H1 (cell line): ENCODE results near the gene TBC1D12. TPM values are rescaled to one million over a fixed set of nuclear protein-coding genes. Genes with fewer than 3 reads are reported as not detected.

ENCODE experiments used
- CTCF ChIA-PET: fragments of 300-600 bp; sonication (Branson Sonifier 250); formaldehyde crosslinking; loops from one replicate; lab custom pipeline; 2021; ENCODE audit not compliant: partially characterized antibody; lab: Charles Lee
- POLR2A ChIA-PET: fragments of 300-600 bp; sonication (Branson Sonifier 250); formaldehyde crosslinking; loops from one replicate; lab custom pipeline; 2021; ENCODE audit warnings: inconsistent platforms; ENCODE audit not compliant: partially characterized antibody; lab: Charles Lee
- DNase-seq, 2 experiments: peaks; one replicate each; pipeline versions ENCODE4 v3.0.0 to v3.0.0-alpha.2; 2010 to 2022; ENCODE audit warnings: low spot score in 2 of 2, low read depth in 1 of 2, mixed read lengths in 1 of 2
- FAIRE-seq: peaks from 2 replicates; lab custom pipeline; 2011; peaks lifted over from hg19 to GRCh38; lab: Jason Lieb, UNC
- H2AFZ ChIP-seq: 2 replicates; pipeline ENCODE4 v1.8.1; 2012; ENCODE audit warnings: low read length, inconsistent platforms
- H2AK5ac ChIP-seq: 2 replicates; pipeline ENCODE4 v1.6.1; 2013; ENCODE audit warnings: low read depth, low read length
- H2BK120ac ChIP-seq: replicated peaks from 2 replicates; pipeline ENCODE3; 2013; ENCODE audit warnings: low read depth, low read length, inconsistent platforms
- H2BK12ac ChIP-seq: 2 replicates; pipeline ENCODE4 v1.6.1; 2013; ENCODE audit warnings: low read depth, low read length
- H2BK15ac ChIP-seq: 2 replicates; pipeline ENCODE4 v1.6.1; 2013; ENCODE audit warnings: low read length
- H2BK20ac ChIP-seq: 2 replicates; pipeline ENCODE4 v1.6.1; 2013; ENCODE audit warnings: low read length
- H2BK5ac ChIP-seq: 2 replicates; pipeline ENCODE4 v1.6.1; 2013; ENCODE audit warnings: low read depth, low read length
- H3K14ac ChIP-seq: 2 replicates; pipeline ENCODE4 v1.6.1; 2013; ENCODE audit warnings: inconsistent platforms; ENCODE audit not compliant: insufficient read length
- H3K18ac ChIP-seq: 2 replicates; pipeline ENCODE4 v1.6.1; 2013; ENCODE audit warnings: low read length; ENCODE audit errors: extremely low read depth
- H3K23ac ChIP-seq: 2 replicates; pipeline ENCODE4 v1.6.1; 2013; ENCODE audit warnings: inconsistent platforms; ENCODE audit not compliant: insufficient read length
- H3K23me2 ChIP-seq: 2 replicates; pipeline ENCODE4 v1.6.1; 2013; ENCODE audit warnings: low read depth, low read length
- H3K27ac ChIP-seq: 2 replicates; pipeline ENCODE4 v1.6.1; 2011; ENCODE audit warnings: low read depth, low read length, inconsistent platforms
- H3K27me3 ChIP-seq, 4 experiments: replicated peaks in 1 of 4; 1 replicate in 1 of 4; 2 replicates in 3 of 4; pipeline versions ENCODE4 v1.6.1 to v1.8.1; 2011 to 2013; ENCODE audit warnings: low read length in 3 of 4, mild to moderate bottlenecking in 3 of 4, inconsistent platforms in 2 of 4, mixed read lengths in 2 of 4, moderate library complexity in 1 of 4; ENCODE audit not compliant: control insufficient read depth in 3 of 4, insufficient read depth in 3 of 4; ENCODE audit errors: extremely low read depth in 1 of 4
- H3K36me3 ChIP-seq, 4 experiments: 2 replicates each; pipeline versions ENCODE4 v1.6.1 to v1.8.1; 2011 to 2013; ENCODE audit warnings: mild to moderate bottlenecking in 4 of 4, low read length in 3 of 4, moderate library complexity in 2 of 4, control low read depth in 1 of 4, inconsistent platforms in 1 of 4; ENCODE audit not compliant: insufficient read depth in 4 of 4, control insufficient read depth in 2 of 4
- H3K4ac ChIP-seq: replicated peaks from 2 replicates; pipeline ENCODE3; 2013; ENCODE audit warnings: low read length, low read depth, mixed read lengths, inconsistent platforms; ENCODE audit not compliant: insufficient read length
- H3K4me1 ChIP-seq, 4 experiments: replicated peaks in 1 of 4; 1 replicate in 1 of 4; 2 replicates in 3 of 4; pipeline versions ENCODE4 v1.6.1 to v1.8.1; 2011 to 2013; ENCODE audit warnings: low read length in 3 of 4, inconsistent platforms in 2 of 4, mixed read lengths in 1 of 4; ENCODE audit not compliant: insufficient read depth in 4 of 4, control insufficient read depth in 3 of 4
- H3K4me2 ChIP-seq, 2 experiments: 2 replicates each; pipeline versions ENCODE4 v1.6.1 to v1.8.1; 2011 to 2013; ENCODE audit warnings: low read depth in 2 of 2, low read length in 2 of 2, control low read depth in 1 of 2, inconsistent platforms in 1 of 2, mild to moderate bottlenecking in 1 of 2; ENCODE audit not compliant: insufficient read depth in 1 of 2
- H3K4me3 ChIP-seq, 4 experiments: fragments of 200-600, 300-600 bp in 1 of 4; sonication (generic), shearing (Covaris generic), sonication (Bioruptor Twin) in 1 of 4; 2 replicates each; pipeline versions ENCODE4 v1.5.1 to v1.8.1; 2011 to 2016; ENCODE audit warnings: low read length in 4 of 4, low read depth in 3 of 4, control low read depth in 2 of 4, inconsistent platforms in 2 of 4, mild to moderate bottlenecking in 2 of 4, mixed read lengths in 1 of 4, moderate library complexity in 1 of 4; ENCODE audit not compliant: insufficient read depth in 2 of 4; ENCODE audit errors: extremely low read depth in 1 of 4
- H3K56ac ChIP-seq: replicated peaks from 2 replicates; pipeline ENCODE3; 2013; ENCODE audit warnings: low read depth, mild to moderate bottlenecking, mixed read lengths, low read length, inconsistent platforms; ENCODE audit not compliant: insufficient read length
- H3K79me1 ChIP-seq: 2 replicates; pipeline ENCODE4 v1.6.1; 2013; ENCODE audit warnings: low read depth, low read length, control low read depth
- H3K79me2 ChIP-seq, 2 experiments: 2 replicates each; pipeline versions ENCODE4 v1.6.1 to v1.8.1; 2012 to 2013; ENCODE audit warnings: low read length in 2 of 2, mild to moderate bottlenecking in 2 of 2, inconsistent platforms in 1 of 2; ENCODE audit not compliant: insufficient read depth in 2 of 2, control insufficient read depth in 1 of 2
- H3K9ac ChIP-seq, 4 experiments: replicated peaks in 1 of 4; 1 replicate in 1 of 4; 2 replicates in 3 of 4; pipeline versions ENCODE4 v1.6.1 to v1.8.1; 2011 to 2013; ENCODE audit warnings: low read depth in 3 of 4, low read length in 3 of 4, control low read depth in 2 of 4, mild to moderate bottlenecking in 2 of 4, moderate library complexity in 2 of 4, inconsistent platforms in 1 of 4; ENCODE audit errors: extremely low read depth in 1 of 4
- H3K9me3 ChIP-seq, 2 experiments: 2 replicates each; pipeline versions ENCODE4 v1.6.1 to v1.8.1; 2012 to 2013; ENCODE audit warnings: mild to moderate bottlenecking in 2 of 2, moderate library complexity in 2 of 2, control low read depth in 1 of 2, inconsistent platforms in 1 of 2, low read depth in 1 of 2, low read length in 1 of 2, mixed read lengths in 1 of 2; ENCODE audit not compliant: insufficient read depth in 2 of 2
- H4K20me1 ChIP-seq, 2 experiments: replicated peaks in 1 of 2; 2 replicates each; pipeline versions ENCODE3 to v1.8.1; 2011 to 2013; ENCODE audit warnings: inconsistent platforms in 2 of 2, low read length in 2 of 2, mild to moderate bottlenecking in 1 of 2; ENCODE audit not compliant: insufficient read depth in 2 of 2, control insufficient read depth in 1 of 2
- H4K5ac ChIP-seq: 2 replicates; pipeline ENCODE4 v1.6.1; 2013; ENCODE audit warnings: low read length, low read depth, mixed read lengths, inconsistent platforms; ENCODE audit not compliant: insufficient read length
- H4K8ac ChIP-seq: 2 replicates; pipeline ENCODE4 v1.8.0; 2013; ENCODE audit warnings: mild to moderate bottlenecking, moderate library complexity, low read length, inconsistent platforms; ENCODE audit not compliant: insufficient read depth; ENCODE audit errors: extremely low read depth
- H4K91ac ChIP-seq: replicated peaks from 2 replicates; pipeline ENCODE3; 2013; ENCODE audit warnings: low read length, mixed read lengths, inconsistent platforms; ENCODE audit not compliant: insufficient read length
- ASH2L ChIP-seq: fragments of 200-600, 300-600 bp; sonication (generic); IDR thresholded peaks from one replicate; pipeline ENCODE4 v1.7.1; 2017; ENCODE audit warnings: low read length
- ATF3 ChIP-seq: IDR thresholded peaks from 2 replicates; pipeline ENCODE4 v1.6.1; 2011; ENCODE audit warnings: low read depth, mild to moderate bottlenecking, low read length; ENCODE audit not compliant: insufficient read depth
- BRCA1 ChIP-seq: IDR thresholded peaks from 2 replicates; pipeline ENCODE4 v1.6.1; 2012; ENCODE audit warnings: low read depth, low read length, improper control_type of control experiment
- CEBPB ChIP-seq: IDR thresholded peaks from 2 replicates; pipeline ENCODE4 v1.6.1; 2012; ENCODE audit warnings: low read depth, low read length
- CTBP2 ChIP-seq: IDR thresholded peaks from 2 replicates; pipeline ENCODE4 v1.7.0; 2011; ENCODE audit warnings: borderline replicate concordance, mild to moderate bottlenecking, moderate library complexity, mixed read lengths, low read length; ENCODE audit not compliant: insufficient read depth, insufficient read length
- E2F6 ChIP-seq: IDR thresholded peaks from 2 replicates; pipeline ENCODE4 v1.6.1; 2012; ENCODE audit warnings: inconsistent platforms
- FOSL1 ChIP-seq: IDR thresholded peaks from 2 replicates; pipeline ENCODE4 v1.6.1; 2011; ENCODE audit warnings: mild to moderate bottlenecking, low read depth, low read length, moderate library complexity; ENCODE audit not compliant: insufficient read depth
- MAFK ChIP-seq: IDR thresholded peaks from 2 replicates; pipeline ENCODE4 v1.6.1; 2012; ENCODE audit warnings: low read depth, mild to moderate bottlenecking, improper control_type of control experiment, low read length
- PHF8 ChIP-seq: fragments of 200-600 bp; sonication (generic); conservative IDR thresholded peaks from 2 replicates; pipeline ENCODE4 v1.7.1; 2012; ENCODE audit warnings: low read depth, mild to moderate bottlenecking, inconsistent platforms, low read length, moderate library complexity
- RAD21 ChIP-seq, 2 experiments: IDR thresholded peaks in 1 of 2; conservative IDR thresholded peaks in 1 of 2; 2 replicates each; pipeline ENCODE4 v1.6.1; 2011; ENCODE audit warnings: low read depth in 2 of 2, low read length in 2 of 2, improper control_type of control experiment in 1 of 2, inconsistent platforms in 1 of 2, mild to moderate bottlenecking in 1 of 2, moderate library complexity in 1 of 2
- SP2 ChIP-seq: IDR thresholded peaks from 2 replicates; pipeline ENCODE4 v1.6.1; 2012; ENCODE audit warnings: mild to moderate bottlenecking, low read length, inconsistent platforms
- SRF ChIP-seq: IDR thresholded peaks from 2 replicates; pipeline ENCODE4 v1.6.1; 2011; ENCODE audit warnings: mild to moderate bottlenecking, low read depth, low read length, moderate library complexity
- WGBS, 2 experiments: shearing (Covaris generic) in 1 of 2; methylation state at CpG; one replicate each; pipeline versions ENCODE4 v1.1.6 to v1.1.7; 2013 to 2015; ENCODE audit warnings: low lambda C conversion rate in 2 of 2, mixed read lengths in 2 of 2, inconsistent platforms in 1 of 2, low coverage in 1 of 2, missing lambda C conversion rate in 1 of 2; ENCODE audit not compliant: insufficient replicate concordance in 2 of 2, insufficient coverage in 1 of 2, insufficient read length in 1 of 2; ENCODE audit errors: extremely low coverage in 1 of 2, missing lambda C conversion rate in 1 of 2; 5-methylcytosine and 5-hydroxymethylcytosine counted together
- polyA plus RNA-seq, 7 experiments: library from polyadenylated mRNA; depleted of rRNA in 3 of 7; stranded (reverse) in 5 of 7; unstranded in 2 of 7; fragments of >200 nt in 5 of 7; fragments of 200-250 nt in 2 of 7; gene quantifications; 1 replicate in 5 of 7; 2 replicates in 1 of 7; 4 replicates in 1 of 7; pipeline versions ENCODE4 v1.2.1 to v1.2.3, GENCODE V29; 2011 to 2013; ENCODE audit warnings: missing spikeins in 2 of 7, mixed read lengths in 2 of 7
- total RNA-seq: library from RNA; stranded (reverse); fragmentation: NEBNext Ultra II Directional; extraction: Animal tissue kit (Norgen Biotek cat#: 25700); gene quantifications from 2 replicates; pipeline ENCODE4 v1.2.1, GENCODE V29; 2021

Gene TBC1D12
- total and polyA plus RNA-seq, 2 of the 8 experiments (the other 6 are each of a cell fraction or from before 2014, with no cell fraction given): 1.1 to 3.2 TPM

- Histone ChIP-seq H2BK12ac (no peak overlapping the region), H2AK5ac (no peak overlapping the region), H3K36me3 (no peaks in the 10 kb centered on the region), H2AFZ (no peak overlapping the region), H3K4me3 (no peak overlapping the region), H4K20me1 (no peaks in the 10 kb centered on the region), H3K14ac (no peak overlapping the region), H3K4me1 (no peaks in the 10 kb centered on the region), H3K79me1 (no peaks in the 10 kb centered on the region), H2BK5ac (no peak overlapping the region), H3K27ac (no peak overlapping the region), H4K8ac (no peak overlapping the region), H3K9ac (no peak overlapping the region), H3K79me2 (no peaks in the 10 kb centered on the region), H4K91ac (no peak overlapping the region), H3K4ac (no peak overlapping the region), H3K9me3 (no peaks in the 10 kb centered on the region), H3K56ac (no peak overlapping the region), H3K18ac (no peak overlapping the region), H3K27me3 (no peaks in the 10 kb centered on the region), H3K23me2 (no peaks in the 10 kb centered on the region), H4K5ac (no peak overlapping the region), H2BK20ac (no peak overlapping the region), H3K23ac (no peak overlapping the region), H3K4me2 (no peak overlapping the region), H2BK120ac (no peak overlapping the region), H2BK15ac (no peak overlapping the region)
- DNase-seq: no peak
- ChIA-PET CTCF (interaction anchor here (1.2 kb wide), 1 partner anchor 8 kb away, joined by 3 read pairs; no protein-coding TSS in a partner anchor), POLR2A (interaction anchor here (0.6 kb wide), 1 partner anchor 597 kb away, joined by 3 read pairs; no protein-coding TSS in a partner anchor)
- WGBS, 2 experiments: 83% methylated on average over 1 of the region's 1 CpG; no CpG with 5 or more reads in 1 of the 2 experiments
- no peak for FAIRE-seq
- no peak for TF ChIP-seq ASH2L
- no peak for TF ChIP-seq PHF8
- TF ChIP-seq FOSL1: no peak
- no peak for TF ChIP-seq SRF
- no peak for TF ChIP-seq E2F6
- no peak for TF ChIP-seq CEBPB
- no peak for TF ChIP-seq CTBP2
- TF ChIP-seq RAD21 (IDR thresholded peaks at IDR 0.05 in 1 of 2, conservative IDR thresholded peaks at IDR 0.05 in 1 of 2; ENCODE audit: low read depth in 2 of 2, low read length in 2 of 2): no peak
- TF ChIP-seq BRCA1: no peak
- TF ChIP-seq MAFK: no peak
- TF ChIP-seq SP2: no peak
- TF ChIP-seq ATF3: no peak
Observed at GRCh38 chr10:94451883-94452519, 49.7 kb downstream of the TBC1D12 start.
